ENCODE data around the gene AS3MT.
"Not testable (repeated sequence)": the region's sequence is repeated elsewhere in the genome, so short reads cannot be mapped to it uniquely, and the experiment has no call there.

Gene AS3MT, protein sequence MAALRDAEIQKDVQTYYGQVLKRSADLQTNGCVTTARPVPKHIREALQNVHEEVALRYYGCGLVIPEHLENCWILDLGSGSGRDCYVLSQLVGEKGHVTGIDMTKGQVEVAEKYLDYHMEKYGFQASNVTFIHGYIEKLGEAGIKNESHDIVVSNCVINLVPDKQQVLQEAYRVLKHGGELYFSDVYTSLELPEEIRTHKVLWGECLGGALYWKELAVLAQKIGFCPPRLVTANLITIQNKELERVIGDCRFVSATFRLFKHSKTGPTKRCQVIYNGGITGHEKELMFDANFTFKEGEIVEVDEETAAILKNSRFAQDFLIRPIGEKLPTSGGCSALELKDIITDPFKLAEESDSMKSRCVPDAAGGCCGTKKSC

DNA sequence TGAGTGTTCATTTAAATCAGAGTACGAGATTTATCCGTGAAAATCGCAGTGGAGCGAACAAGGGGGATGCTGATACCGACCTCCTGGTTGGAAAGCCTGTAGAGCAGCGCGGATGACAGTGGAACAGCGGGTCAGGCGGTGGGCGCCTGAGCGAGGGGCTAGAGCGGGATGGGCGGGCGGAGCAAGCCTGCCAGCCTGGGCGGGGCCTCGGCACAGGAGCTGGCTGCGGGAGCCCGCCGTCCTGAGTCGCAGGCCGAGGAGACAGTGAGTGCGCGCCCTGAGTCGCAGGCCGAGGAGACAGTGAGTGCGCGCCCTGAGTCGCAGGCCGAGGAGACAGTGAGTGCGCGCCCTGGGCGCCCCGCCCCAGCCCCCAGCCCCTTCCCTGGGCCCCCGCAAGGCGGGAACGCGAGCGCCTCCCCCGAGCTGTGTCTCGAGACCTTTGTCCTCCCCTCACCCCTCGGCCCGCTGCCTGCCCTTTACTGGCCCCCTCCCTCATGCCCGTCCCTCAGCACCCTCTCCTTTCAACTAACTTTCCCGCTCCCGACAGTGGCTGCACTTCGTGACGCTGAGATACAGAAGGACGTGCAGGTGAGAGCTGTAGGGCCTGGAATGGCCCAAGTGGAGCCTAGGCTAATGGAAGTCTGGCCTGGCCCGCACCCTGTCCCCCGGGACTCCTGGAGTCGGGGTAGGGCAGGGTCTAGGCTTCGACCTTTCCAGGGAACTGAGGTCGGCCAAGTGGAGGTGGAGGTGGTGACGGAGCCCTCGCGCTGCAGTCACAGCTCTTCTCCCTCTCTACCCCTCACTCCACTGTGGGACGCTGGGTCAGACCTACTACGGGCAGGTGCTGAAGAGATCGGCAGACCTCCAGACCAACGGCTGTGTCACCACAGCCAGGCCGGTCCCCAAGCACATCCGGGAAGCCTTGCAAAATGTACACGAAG is at the start of gene AS3MT:
AS3MT (plus strand) TSS at position 213 of the 941 bp plus-strand sequence; CDS start at position 336, 123 bp downstream.
- Histone ChIP-seq H3K27ac (ENCODE audit: low read length) (no peak within 1 kb of the TSS), H3K79me2 (ENCODE audit: insufficient read depth, low read length) (no peaks in the 10 kb centered on the region), H3K27me3 (ENCODE audit: insufficient read depth, low read length, poor library complexity) (no peaks in the 10 kb centered on the region), H3K4me1 (ENCODE audit: insufficient read depth, low read length) (no peaks in the 10 kb centered on the region), H3K9ac (ENCODE audit: low read depth, low read length) (no peak within 1 kb of the TSS), H3K9me3 (ENCODE audit: insufficient read depth, low read length, severe bottlenecking) (no peaks in the 10 kb centered on the region), H3K4me3 (ENCODE audit: low read depth in 1 of 2, low read length in 2 of 2) (no peak within 1 kb of the TSS), H3K36me3 (ENCODE audit: insufficient read depth, low read length) (no peaks in the 10 kb centered on the region), H2AFZ (ENCODE audit: low read depth, low read length) (no peak within 1 kb of the TSS), H4K20me1 (ENCODE audit: insufficient read depth, low read length) (no peaks in the 10 kb centered on the region), H3K4me2 (ENCODE audit: insufficient read depth, low read length) (no peak within 1 kb of the TSS)
- TF ChIP-seq, protein P1, sequence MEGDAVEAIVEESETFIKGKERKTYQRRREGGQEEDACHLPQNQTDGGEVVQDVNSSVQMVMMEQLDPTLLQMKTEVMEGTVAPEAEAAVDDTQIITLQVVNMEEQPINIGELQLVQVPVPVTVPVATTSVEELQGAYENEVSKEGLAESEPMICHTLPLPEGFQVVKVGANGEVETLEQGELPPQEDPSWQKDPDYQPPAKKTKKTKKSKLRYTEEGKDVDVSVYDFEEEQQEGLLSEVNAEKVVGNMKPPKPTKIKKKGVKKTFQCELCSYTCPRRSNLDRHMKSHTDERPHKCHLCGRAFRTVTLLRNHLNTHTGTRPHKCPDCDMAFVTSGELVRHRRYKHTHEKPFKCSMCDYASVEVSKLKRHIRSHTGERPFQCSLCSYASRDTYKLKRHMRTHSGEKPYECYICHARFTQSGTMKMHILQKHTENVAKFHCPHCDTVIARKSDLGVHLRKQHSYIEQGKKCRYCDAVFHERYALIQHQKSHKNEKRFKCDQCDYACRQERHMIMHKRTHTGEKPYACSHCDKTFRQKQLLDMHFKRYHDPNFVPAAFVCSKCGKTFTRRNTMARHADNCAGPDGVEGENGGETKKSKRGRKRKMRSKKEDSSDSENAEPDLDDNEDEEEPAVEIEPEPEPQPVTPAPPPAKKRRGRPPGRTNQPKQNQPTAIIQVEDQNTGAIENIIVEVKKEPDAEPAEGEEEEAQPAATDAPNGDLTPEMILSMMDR (IDR thresholded peaks at IDR 0.05; ENCODE audit: borderline replicate concordance, extremely low read depth, low read length, poor library complexity, severe bottlenecking), result no peak
- no peak for TF ChIP-seq EZH2 (IDR thresholded peaks at IDR 0.05; ENCODE audit: borderline replicate concordance, low read depth, low read length, severe bottlenecking)
- DNase-seq (no peak), ATAC-seq (ENCODE audit: insufficient read depth, low read depth) (no peak)

DNA sequence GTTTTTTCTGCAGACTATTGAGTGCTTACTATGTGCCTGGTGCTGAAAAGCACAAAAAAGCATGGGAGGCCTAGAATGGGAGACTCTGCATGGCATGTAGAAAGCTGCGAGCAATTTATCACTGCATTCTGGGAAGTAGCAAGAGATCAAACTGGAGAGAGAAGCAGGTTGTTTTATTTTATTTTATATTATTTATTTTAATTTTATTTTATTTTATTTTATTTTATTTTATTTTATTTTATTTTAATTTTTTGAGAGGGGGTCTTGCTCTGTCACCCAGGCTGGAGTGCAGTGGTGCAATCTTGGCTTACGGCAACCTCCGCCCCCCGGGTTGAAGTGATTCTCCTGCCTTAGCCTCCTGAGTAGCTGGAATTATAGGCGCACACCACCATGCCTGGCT is 49.3 kb upstream of the AS3MT start:
- H3K4me3 ChIP-seq (ENCODE audit: low read depth in 1 of 2, low read length in 2 of 2); H3K4me2 ChIP-seq (ENCODE audit: insufficient read depth, low read length); DNase-seq; H3K27ac ChIP-seq (ENCODE audit: low read length); ATAC-seq (ENCODE audit: insufficient read depth, low read depth); H3K79me2 ChIP-seq (ENCODE audit: insufficient read depth, low read length); H2AFZ ChIP-seq (ENCODE audit: low read depth, low read length); H3K9me3 ChIP-seq (ENCODE audit: insufficient read depth, low read length, severe bottlenecking); H4K20me1 ChIP-seq (ENCODE audit: insufficient read depth, low read length); H3K27me3 ChIP-seq (ENCODE audit: insufficient read depth, low read length, poor library complexity); H3K4me1 ChIP-seq (ENCODE audit: insufficient read depth, low read length); H3K36me3 ChIP-seq (ENCODE audit: insufficient read depth, low read length); H3K9ac ChIP-seq (ENCODE audit: low read depth, low read length): not testable (repeated sequence)

DNA sequence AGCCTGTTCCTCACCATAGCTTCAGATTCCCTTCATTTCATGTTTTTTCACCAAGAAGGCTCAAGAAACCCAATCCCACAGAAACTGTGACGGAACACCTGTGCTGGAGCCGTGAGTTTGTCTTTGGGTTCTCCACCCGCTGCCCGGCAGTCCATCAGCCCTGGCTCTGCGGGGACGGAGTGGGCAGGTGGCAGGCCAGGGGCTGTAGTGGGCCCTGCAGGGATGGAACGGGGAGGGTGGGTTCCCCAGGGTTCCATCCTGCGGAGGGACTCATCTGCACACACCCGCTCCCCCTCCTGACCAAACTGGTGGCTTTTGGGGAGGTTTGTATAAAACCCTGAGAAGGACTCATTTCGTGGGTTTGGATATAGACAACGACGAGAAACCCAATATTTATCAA is 47.0 kb upstream of the AS3MT start:
- no peak for DNase-seq
- Histone ChIP-seq H3K27ac (ENCODE audit: low read length) (no peak overlapping the region), H2AFZ (ENCODE audit: low read depth, low read length) (no peak overlapping the region), H4K20me1 (ENCODE audit: insufficient read depth, low read length) (no peaks in the 10 kb centered on the region), H3K9me3 (ENCODE audit: insufficient read depth, low read length, severe bottlenecking) (peaks cover 2% of the 10 kb centered on the region), H3K4me3 (ENCODE audit: low read depth in 1 of 2, low read length in 2 of 2) (no peak overlapping the region), H3K4me1 (ENCODE audit: insufficient read depth, low read length) (no peaks in the 10 kb centered on the region), H3K27me3 (ENCODE audit: insufficient read depth, low read length, poor library complexity) (no peaks in the 10 kb centered on the region), H3K36me3 (ENCODE audit: insufficient read depth, low read length) (no peaks in the 10 kb centered on the region), H3K9ac (ENCODE audit: low read depth, low read length) (no peak overlapping the region), H3K79me2 (ENCODE audit: insufficient read depth, low read length) (no peaks in the 10 kb centered on the region), H3K4me2 (ENCODE audit: insufficient read depth, low read length) (no peak overlapping the region)
- TF ChIP-seq EZH2 (IDR thresholded peaks at IDR 0.05; ENCODE audit: borderline replicate concordance, low read depth, low read length, severe bottlenecking), result no peak
- TF ChIP-seq, protein P1 (IDR thresholded peaks at IDR 0.05; ENCODE audit: borderline replicate concordance, extremely low read depth, low read length, poor library complexity, severe bottlenecking), result no peak
- ATAC-seq (ENCODE audit: insufficient read depth, low read depth), result no peak

DNA sequence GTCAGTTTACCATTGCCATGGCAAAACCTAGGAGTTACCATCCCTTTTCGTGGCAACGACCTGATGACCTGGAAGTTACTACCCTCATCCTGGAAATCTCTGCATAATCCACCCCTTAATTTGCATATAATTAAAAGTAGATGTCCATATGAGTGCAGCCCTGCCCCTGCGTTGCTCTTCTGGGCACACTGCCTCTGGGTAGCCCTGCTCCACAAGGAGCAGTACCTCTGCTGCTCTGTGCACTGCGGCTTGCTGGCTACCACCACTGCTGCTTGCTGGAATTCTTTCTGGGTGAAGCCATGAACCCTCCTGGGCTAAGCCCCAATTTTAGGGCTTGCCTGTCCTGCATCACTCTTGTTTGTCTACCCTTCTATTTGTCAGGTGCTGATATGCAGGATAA is 44.6 kb upstream of the AS3MT start:
- no peak overlapping the region for H3K27ac ChIP-seq (ENCODE audit: low read length)
- H3K9ac ChIP-seq (ENCODE audit: low read depth, low read length), result no peak overlapping the region
- peaks cover 2% of the 10 kb centered on the region for H3K9me3 ChIP-seq (ENCODE audit: insufficient read depth, low read length, severe bottlenecking)
- no peak overlapping the region for H2AFZ ChIP-seq (ENCODE audit: low read depth, low read length)
- ATAC-seq (ENCODE audit: insufficient read depth, low read depth) (no peak), DNase-seq (no peak)
- H3K79me2 ChIP-seq (ENCODE audit: insufficient read depth, low read length), result no peaks in the 10 kb centered on the region
- no peak overlapping the region for H3K4me3 ChIP-seq (ENCODE audit: low read depth in 1 of 2, low read length in 2 of 2)
- H3K4me2 ChIP-seq (ENCODE audit: insufficient read depth, low read length), result no peak overlapping the region
- no peaks in the 10 kb centered on the region for H3K36me3 ChIP-seq (ENCODE audit: insufficient read depth, low read length)
- no peaks in the 10 kb centered on the region for H4K20me1 ChIP-seq (ENCODE audit: insufficient read depth, low read length)
- H3K4me1 ChIP-seq (ENCODE audit: insufficient read depth, low read length), result no peaks in the 10 kb centered on the region
- TF ChIP-seq, protein P1 (IDR thresholded peaks at IDR 0.05; ENCODE audit: borderline replicate concordance, extremely low read depth, low read length, poor library complexity, severe bottlenecking), result no peak
- TF ChIP-seq EZH2 (IDR thresholded peaks at IDR 0.05; ENCODE audit: borderline replicate concordance, low read depth, low read length, severe bottlenecking), result no peak
- H3K27me3 ChIP-seq (ENCODE audit: insufficient read depth, low read length, poor library complexity), result no peaks in the 10 kb centered on the region
